ENCODE measurements around the gene SMARCD3.

- no peak for TF ChIP-seq CTCF (conservative IDR thresholded peaks at IDR 0.05; ENCODE audit: low read depth in 2 of 2)
- no peak for TF ChIP-seq EZH2phosphoT487 (IDR thresholded peaks at IDR 0.05; ENCODE audit: unreplicated experiment)
- no peak for TF ChIP-seq EZH2 (IDR thresholded peaks at IDR 0.05; ENCODE audit: low read depth, unreplicated experiment)
- no peak for TF ChIP-seq JUNB (IDR thresholded peaks at IDR 0.05; ENCODE audit: unreplicated experiment)
- no peak for TF ChIP-seq ZNF331 (CRISPR knock-in tag; IDR thresholded peaks at IDR 0.05; ENCODE audit: low read depth)
- no peak for TF ChIP-seq REST (IDR thresholded peaks at IDR 0.05; ENCODE audit: unreplicated experiment)
- TF ChIP-seq POLR2AphosphoS5 (IDR thresholded peaks at IDR 0.05; ENCODE audit: low read depth) = no peak
- TF ChIP-seq CREB1 (CRISPR knock-in tag; IDR thresholded peaks at IDR 0.05; ENCODE audit: low read depth) = no peak
- TF ChIP-seq ETS1 (IDR thresholded peaks at IDR 0.05) = no peak
- TF ChIP-seq NANOG (IDR thresholded peaks at IDR 0.05; ENCODE audit: borderline replicate concordance) = no peak
- no peak for TF ChIP-seq STAT1 (IDR thresholded peaks at IDR 0.05; ENCODE audit: unreplicated experiment)
These were observed 46.7 kb downstream of the SMARCD3 start for GRCh38 chr7:151201751-151202150.

All from GM23338 (cell line).